ENCODE measurements around the gene FANCF. TPM values are rescaled to one million over a fixed set of nuclear protein-coding genes. Genes with fewer than 3 reads are reported as not detected.
"Not testable (repeated sequence)": the region's sequence is repeated elsewhere in the genome, so short reads cannot be mapped to it uniquely, and the experiment has no call there.

The FANCF gene, protein sequence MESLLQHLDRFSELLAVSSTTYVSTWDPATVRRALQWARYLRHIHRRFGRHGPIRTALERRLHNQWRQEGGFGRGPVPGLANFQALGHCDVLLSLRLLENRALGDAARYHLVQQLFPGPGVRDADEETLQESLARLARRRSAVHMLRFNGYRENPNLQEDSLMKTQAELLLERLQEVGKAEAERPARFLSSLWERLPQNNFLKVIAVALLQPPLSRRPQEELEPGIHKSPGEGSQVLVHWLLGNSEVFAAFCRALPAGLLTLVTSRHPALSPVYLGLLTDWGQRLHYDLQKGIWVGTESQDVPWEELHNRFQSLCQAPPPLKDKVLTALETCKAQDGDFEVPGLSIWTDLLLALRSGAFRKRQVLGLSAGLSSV
- 11.4 and 11.7 TPM in 2 replicates for total RNA-seq (2014; rRNA removed; shearing (Covaris generic); ENCODE audit: low replicate concordance)

DNA sequence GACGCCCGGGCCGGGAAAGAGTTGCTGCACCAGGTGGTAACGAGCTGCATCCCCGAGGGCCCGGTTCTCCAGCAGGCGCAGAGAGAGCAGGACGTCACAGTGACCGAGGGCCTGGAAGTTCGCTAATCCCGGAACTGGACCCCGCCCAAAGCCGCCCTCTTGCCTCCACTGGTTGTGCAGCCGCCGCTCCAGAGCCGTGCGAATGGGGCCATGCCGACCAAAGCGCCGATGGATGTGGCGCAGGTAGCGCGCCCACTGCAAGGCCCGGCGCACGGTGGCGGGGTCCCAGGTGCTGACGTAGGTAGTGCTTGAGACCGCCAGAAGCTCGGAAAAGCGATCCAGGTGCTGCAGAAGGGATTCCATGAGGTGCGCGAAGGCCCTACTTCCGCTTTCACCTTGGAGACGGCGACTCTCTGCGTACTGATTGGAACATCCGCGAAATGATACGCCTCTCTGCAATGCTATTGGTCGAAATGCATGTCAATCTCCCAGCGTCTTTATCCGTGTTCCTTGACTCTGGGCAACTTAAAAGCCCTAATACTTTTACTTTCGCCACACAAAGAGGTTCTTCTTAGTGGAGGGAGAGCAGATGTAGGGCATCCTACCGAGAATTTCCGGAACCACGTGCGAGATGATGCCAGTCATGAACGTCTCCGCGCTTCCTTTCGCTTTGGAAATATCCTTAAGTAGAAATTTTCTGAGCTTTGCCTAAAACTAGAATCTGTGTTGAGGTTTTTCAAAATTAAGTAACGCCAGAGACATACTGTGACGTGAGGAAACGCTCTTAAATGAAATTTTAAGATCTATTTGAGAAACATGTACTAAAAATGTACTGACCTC is at the start of gene FANCF:
FANCF (minus strand) TSS at position 376 of the 840 bp plus-strand sequence; CDS start at position 363, 13 bp downstream.
- peak within 1 kb of the TSS; percentile 77 for H3K4me3 ChIP-seq
- peak; percentile 86 for DNase-seq

DNA sequence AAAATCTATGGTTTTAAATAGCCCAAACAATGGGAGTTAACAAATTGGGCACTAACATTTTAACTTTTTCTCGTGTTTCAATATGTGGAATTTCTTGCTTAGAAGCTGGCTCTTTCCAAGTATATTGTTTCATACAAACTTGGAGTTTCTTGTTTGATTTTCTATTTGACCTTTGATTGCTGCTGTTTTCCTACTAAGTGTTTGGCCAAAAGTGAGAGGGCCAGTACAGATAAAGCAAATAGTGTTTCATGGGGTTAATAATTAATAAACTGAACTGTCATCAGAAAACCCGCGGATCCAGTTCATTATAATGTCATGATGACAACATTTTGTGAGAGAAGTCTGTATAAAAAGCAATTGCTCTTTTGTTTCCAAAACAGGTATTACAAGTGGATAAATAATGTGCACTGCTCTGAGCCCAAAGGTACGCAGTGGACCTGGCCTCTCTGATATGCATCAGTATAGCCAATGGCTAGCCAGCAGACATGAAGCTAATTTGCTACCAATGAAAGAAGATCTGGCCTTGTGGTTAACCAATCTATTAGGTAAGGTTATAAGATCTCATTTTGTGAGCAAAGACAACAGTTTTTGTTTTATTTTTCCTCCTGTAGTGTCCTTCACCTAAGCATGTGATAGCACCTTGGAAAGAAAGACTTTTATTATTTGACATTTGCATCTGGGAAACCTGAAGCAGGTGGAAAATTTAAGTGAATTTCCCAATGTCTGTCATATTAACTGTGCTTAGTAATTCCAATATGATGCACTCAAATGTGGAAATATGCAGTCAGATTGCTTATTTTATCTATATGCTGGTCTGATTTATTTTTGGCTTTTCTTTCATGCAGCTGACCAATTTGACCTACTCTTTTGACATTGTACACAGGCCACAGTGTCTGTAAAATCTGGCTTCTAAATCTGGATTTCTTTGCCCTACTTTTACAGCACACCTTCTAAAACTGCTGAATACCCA is 49.1 kb upstream of the FANCF start:
- peaks cover 8% of the 10 kb centered on the region for H3K27me3 ChIP-seq

More for the DNA sequence above, at the start of gene FANCF:
- no peaks in the 10 kb centered on the region for H3K27me3 ChIP-seq
- H3K9me3 ChIP-seq = no peaks in the 10 kb centered on the region
- H3K36me3 ChIP-seq = no peaks in the 10 kb centered on the region

DNA sequence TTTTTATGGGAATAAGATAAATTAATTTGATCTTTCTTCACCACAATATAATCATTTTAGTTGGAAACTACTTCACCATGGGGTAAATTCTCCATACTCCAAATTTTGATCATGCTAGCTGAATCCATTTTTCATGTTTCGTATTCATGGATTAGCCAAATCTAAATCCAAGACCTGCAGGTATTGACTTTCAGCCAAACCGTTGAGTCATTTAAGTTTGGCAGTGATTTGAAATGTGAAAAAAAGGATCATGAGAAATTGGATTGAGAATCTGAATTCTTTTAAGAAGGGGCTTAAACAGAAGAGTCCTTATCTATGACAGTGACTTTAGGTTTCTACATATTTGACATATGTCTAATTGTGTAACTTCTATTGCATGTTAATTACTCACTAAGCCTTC is 46.1 kb upstream of the FANCF start:
- no peaks in the 10 kb centered on the region for H3K9me3 ChIP-seq
- no peak for DNase-seq
- no peaks in the 10 kb centered on the region for H3K36me3 ChIP-seq
- H3K4me3 ChIP-seq = no peak overlapping the region
- peaks cover 24% of the 10 kb centered on the region for H3K27me3 ChIP-seq

More for the DNA sequence above, 49.1 kb upstream of the FANCF start:
- no peak for DNase-seq
- Histone ChIP-seq H3K9me3 (no peaks in the 10 kb centered on the region), H3K4me3 (no peak overlapping the region), H3K36me3 (no peaks in the 10 kb centered on the region)

DNA sequence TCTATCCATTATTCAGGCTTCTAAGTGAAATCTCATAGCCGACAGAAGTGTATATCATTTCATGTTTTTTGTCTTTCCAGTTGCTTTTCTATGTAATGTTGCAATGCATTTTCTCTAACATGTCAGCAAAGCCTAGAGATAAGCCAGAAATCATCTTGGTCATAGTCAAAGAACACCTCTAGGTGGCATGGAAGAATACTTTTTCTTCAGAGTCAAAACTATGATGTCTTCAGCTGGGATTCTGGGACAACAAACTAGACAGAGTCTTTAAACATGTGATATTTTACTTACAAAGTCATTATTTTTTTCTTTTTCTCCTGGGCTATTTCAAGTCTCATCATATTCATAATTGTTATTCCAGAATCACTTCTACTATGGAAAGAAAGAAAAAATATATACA is 45.2 kb upstream of the FANCF start:
- Histone ChIP-seq H3K9me3 (no peaks in the 10 kb centered on the region), H3K4me3 (no peak overlapping the region), H3K27me3 (peaks cover 33% of the 10 kb centered on the region), H3K36me3 (no peaks in the 10 kb centered on the region)
- DNase-seq = no peak

DNA sequence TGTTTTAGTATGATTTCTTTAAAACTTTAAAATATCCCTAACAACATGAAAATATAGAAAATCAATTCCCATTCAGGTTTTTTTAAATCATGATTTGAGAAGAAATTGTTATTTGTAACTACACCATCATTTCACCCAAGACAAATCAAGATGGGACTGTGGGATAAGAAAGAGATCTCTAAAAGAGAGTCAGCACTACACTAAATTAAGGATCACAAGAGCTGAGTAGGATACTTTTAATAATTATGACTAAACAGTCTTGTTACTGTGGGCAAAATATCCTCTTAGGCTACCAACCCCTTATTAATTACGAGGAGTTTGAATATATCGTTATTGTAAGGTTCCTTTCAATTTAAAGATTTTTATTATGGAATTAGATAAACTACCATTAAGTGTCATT is 43.7 kb upstream of the FANCF start:
- no peak for DNase-seq
- H3K4me3 ChIP-seq = no peak overlapping the region
- H3K36me3 ChIP-seq = no peaks in the 10 kb centered on the region
- no peaks in the 10 kb centered on the region for H3K9me3 ChIP-seq
- peaks cover 41% of the 10 kb centered on the region for H3K27me3 ChIP-seq

DNA sequence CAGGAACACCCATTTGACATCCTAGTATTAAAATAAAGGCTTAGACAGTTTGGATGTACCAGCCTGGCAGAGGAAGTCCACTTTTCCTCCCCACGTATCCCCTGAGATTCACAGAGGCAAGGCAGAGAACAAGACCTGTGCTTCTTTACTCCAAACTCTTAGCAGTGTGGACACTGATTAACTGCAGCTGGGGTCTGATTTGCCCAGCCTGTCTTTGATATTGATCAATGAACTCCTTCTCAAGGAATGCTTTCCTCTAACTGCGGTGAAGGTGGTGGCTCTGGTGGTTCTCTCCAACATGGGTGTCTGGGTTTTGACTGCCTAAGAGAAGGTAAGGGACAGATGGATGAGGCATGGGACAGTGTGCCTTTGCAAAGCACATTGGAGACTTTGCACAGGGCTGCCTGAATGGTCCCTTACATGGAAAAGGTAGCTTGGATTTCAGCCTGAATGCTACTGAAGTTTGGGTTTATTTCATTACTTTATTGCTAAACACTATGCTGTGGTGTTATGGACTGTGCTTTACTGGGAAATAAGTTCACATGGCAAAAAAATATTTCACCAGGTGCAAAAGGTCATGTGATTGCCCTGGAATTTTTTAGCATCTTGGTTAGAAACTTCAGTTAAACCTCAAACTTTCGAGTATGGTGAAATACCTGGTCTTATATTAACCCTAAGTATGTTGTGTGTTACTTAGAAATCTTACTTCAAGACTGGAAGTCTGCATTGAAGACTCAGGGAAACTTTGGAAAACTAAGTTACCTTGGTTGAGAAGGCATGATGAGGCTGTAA is 42.6 kb upstream of the FANCF start:
- Histone ChIP-seq H3K4me3 (no peak overlapping the region), H3K9me3 (no peaks in the 10 kb centered on the region), H3K36me3 (no peaks in the 10 kb centered on the region), H3K27me3 (peaks cover 43% of the 10 kb centered on the region)
- DNase-seq = no peak

DNA sequence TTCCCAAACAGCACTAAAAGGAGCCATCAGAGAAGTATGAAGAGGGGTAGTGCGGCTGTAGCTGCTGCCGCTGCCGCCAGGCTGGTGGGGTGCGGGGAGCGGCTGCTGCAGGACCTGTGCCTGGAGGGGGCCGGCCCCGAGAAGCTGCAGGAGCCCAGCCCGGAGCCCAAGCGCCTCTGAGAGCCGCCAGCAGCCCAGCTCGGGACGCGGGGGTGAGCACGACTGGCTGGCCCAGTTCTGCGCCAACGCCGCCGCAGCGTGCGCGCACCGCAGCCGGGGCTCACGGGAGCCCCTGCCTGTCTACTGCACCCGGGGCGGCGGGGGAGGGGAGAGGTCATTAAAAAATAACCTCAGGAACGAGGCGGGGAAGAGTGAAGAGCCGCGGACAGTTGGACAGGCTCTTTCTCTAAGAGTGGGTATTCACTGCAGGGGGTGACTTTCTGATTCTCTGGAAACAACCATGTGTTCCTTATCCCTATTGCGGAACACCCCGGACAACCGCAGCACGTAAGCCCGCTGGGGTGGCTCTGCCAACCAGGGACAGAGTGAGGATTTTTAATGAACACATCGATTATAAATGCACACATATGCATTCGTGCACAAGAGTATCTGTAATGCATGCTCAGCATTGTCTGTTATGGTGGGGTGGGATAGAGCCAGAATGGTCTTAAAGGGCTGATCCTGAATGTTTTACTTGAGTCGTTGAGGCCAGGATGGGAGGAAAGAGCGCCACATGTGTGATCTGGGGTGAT is 41.2 kb upstream of the FANCF start:
- DNase-seq = peak; percentile 5
- Histone ChIP-seq H3K9me3 (no peaks in the 10 kb centered on the region), H3K36me3 (no peaks in the 10 kb centered on the region), H3K4me3 (no peak overlapping the region), H3K27me3 (peaks cover 43% of the 10 kb centered on the region)

DNA sequence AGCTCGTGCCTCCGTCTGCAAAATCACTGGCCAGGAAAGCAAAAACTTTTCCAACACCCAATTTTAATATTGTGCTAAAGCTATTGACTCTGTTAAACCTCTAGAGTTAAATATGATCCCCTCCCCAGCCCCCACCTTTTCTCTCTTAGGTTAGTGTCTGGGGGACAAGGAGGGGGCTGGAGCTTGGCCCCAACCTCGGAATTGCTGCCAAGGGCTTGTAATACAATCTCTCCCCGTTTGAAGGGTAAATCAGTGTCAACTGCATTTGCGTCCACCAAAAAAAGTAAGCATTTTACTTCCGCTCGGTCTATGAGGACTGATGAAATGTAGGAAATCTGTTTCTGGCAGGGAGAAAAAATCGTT is 40.7 kb upstream of the FANCF start, which contains the start of gene GAS2:
GAS2 (plus strand) TSS at position 287 of the 363 bp plus-strand sequence. CDS start 8,259 bp downstream, outside the sequence.
- H3K4me3 ChIP-seq = no peak within 1 kb of the TSS
- H3K27me3 ChIP-seq = peaks cover 42% of the 10 kb centered on the region
- no peaks in the 10 kb centered on the region for H3K9me3 ChIP-seq
- H3K36me3 ChIP-seq = no peaks in the 10 kb centered on the region
- no peak for DNase-seq

DNA sequence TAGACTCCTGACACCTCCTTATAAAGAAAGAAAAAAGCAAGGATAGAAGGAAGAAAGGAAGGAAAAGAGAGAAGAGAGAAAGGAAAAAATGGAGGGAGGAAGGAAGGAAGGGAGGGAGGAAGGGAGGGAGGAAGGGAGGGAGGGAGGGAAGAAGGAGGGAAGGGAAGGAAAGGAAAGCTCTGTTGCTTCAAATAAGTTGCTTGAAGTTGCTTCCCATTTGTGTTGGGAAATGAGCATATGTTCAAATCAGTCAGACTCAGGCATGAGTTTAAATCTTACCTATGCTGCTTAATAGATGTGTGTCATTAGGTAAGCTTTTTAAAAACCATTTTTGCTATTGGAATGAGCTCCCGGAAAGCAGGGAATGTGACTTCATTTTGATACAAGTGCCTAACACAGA is 34.2 kb upstream of the FANCF start:
- no peaks in the 10 kb centered on the region for H3K9me3 ChIP-seq
- H3K27me3 ChIP-seq = peaks cover 2% of the 10 kb centered on the region; the same call in 1 of the 2 replicates
- no peak overlapping the region for H3K4me3 ChIP-seq
- DNase-seq = no peak
- H3K36me3 ChIP-seq = no peaks in the 10 kb centered on the region

DNA sequence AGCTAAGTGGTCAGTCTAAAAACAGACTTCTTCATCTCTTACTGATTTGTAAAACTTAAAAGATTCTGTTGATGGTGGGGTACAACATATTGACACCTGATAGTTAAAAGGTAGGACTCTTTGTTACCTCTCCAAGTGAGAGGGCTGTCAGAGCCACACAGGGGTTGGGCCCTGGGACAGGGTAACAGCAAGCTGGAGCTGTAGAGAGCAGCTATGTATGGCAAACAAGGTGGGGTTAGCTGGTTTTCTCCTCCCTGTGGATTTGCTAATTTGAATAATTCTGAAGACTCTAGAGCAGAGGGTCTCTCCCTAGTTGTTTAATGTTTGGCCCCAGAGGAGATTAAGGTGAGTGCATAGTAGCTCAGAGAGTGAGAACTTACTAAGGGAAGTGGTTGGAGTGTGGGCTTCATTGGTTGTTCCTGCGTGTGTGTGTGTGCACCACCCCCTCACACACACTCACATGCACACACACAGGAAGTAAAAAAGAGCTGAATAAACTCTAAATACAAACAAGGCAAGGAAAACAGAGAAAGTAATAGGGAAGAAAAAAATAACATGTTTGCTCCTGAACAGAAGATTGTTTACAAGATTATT is 31.6 kb upstream of the FANCF start:
- Histone ChIP-seq H3K36me3 (no peaks in the 10 kb centered on the region), H3K27me3 (no peaks in the 10 kb centered on the region), H3K9me3 (no peaks in the 10 kb centered on the region), H3K4me3 (no peak overlapping the region)
- no peak for DNase-seq

DNA sequence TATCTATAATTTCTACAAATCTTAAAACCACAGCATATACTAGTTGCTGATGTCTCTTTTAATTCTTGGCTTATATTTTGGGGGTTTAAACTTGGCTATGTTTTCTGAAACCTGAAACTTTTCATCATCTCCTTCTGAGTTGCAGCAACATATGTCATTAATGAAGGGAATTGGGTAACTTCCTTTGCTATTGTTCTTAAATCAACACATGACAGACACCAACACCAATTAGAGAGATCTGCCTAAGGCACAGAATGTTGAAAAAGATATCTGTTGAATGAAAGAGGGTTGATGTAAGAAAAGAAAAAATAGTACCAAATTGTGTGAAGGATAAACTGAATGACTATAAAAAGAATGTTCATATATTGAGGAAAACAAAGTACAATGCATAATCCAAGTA is 30.5 kb upstream of the FANCF start:
- no peaks in the 10 kb centered on the region for H3K9me3 ChIP-seq
- no peak overlapping the region for H3K4me3 ChIP-seq
- no peaks in the 10 kb centered on the region for H3K27me3 ChIP-seq
- H3K36me3 ChIP-seq = no peaks in the 10 kb centered on the region
- DNase-seq = no peak

DNA sequence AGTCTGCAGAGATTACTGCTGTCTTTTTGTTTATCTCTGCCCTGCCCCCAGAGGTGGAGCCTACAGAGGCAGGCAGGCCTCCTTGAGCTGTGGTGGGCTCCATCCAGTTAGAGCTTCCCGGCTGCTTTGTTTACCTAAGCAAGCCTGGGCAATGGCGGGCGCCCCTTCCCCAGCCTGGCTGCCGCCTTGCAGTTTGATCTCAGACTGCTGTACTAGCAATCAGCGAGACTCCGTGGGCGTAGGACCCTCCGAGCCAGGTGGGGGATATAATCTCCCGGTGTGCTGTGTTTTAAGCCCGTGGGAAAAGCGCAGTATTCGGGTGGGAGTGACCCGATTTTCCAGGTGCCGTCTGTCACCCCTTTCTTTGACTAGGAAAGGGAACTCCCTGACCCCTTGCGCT is 26.7 kb upstream of the FANCF start:
- H3K9me3 ChIP-seq, H3K36me3 ChIP-seq, H3K4me3 ChIP-seq, H3K27me3 ChIP-seq, DNase-seq: not testable (repeated sequence)

DNA sequence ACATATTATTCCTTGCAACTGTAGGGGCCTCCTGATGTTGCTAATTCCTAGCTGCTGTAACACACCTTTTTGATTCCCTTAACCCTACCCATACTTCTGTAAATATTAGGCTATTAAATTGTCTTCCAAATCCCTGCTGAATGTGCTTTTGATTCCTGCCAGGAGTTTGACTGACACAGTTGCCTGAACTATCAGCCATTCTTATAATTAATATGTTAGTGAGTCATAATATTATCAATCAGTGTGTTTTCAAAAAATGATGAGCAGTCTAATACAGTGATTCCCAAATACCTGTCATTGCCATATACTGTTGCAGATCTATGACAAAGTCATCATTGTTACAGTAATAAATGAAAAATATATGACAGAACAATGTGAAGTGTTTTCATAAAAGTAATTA is 15.9 kb upstream of the FANCF start:
- Histone ChIP-seq H3K4me3 (no peak overlapping the region), H3K36me3 (no peaks in the 10 kb centered on the region), H3K9me3 (no peaks in the 10 kb centered on the region), H3K27me3 (no peaks in the 10 kb centered on the region)
- no peak for DNase-seq

DNA sequence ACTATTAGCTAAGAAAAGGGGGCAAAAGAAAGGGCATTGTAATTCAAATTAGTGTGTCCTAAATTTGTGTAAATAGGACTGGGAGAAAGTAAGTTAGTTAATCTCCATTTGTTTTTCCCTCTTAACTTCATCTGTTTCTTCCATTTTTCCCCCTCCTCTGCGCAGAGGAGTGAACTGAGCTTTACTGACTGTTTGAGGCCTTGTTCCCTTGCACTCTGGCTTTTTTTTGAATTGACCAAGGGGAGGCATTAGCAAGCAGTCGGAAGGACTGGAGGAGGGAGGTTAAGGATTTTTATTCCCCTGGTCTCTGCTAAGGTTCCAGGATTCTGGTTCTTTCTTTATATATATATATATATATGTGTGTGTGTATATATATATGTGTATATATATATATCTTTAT is 15.2 kb upstream of the FANCF start:
- no peak for DNase-seq
- Histone ChIP-seq H3K36me3 (no peaks in the 10 kb centered on the region), H3K27me3 (no peaks in the 10 kb centered on the region), H3K9me3 (no peaks in the 10 kb centered on the region), H3K4me3 (no peak overlapping the region)

DNA sequence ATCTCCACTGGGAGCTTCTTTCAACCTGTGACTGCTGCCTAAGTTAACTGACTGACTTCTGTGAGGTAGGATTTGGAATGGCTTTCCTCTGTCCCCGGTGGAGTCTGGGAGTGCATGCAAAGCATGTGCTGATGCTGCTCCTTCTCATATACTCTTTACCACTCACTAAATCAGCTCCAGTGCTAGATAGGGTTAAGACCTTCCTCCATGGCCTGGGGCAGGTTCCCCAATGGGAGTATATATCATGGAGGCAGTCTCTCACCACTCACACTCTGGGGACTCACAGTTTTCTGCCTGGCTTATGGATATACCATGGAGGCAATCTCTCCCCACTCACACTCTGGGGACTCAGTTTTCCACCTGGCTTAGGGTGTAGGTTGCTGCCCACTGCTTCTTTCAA is 10.1 kb upstream of the FANCF start:
- Histone ChIP-seq H3K36me3 (no peaks in the 10 kb centered on the region), H3K4me3 (no peak overlapping the region), H3K27me3 (no peaks in the 10 kb centered on the region), H3K9me3 (no peaks in the 10 kb centered on the region)
- DNase-seq = no peak

All from MG63 (cell line).